Measurements from ENCODE around the gene NFIA.

Gene NFIA

DNA sequence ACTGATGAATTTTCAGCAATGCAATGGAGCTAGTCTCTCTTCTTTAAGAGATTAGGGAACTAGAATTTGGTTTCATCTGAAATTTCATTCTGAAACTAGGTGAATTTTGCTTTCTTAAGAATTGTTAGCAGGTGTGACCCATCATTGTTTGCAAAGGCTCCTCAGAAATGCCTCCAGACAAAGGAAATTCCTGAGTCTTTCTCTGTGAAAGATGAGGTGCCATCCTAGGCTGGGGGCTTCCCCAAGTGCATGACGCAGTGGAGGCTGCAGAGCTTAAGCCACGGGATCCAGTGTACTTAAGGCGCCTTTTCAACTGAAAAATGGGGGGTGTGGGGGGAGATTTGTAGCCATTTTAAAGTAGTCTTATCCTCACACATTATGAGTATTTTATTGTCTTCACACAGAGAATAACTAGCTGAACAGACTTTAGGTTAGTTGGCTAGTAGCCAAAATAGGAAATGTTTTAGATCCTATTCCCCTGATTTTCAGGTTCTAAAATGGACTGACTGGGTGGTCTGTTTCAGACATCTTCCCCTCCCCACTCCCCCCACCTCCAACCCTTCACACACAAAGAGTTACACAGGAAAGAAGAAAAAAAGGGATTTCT lies 202.0 kb downstream of the NFIA start:
- DNase-seq (ENCODE audit: low read depth) = no peak
- TF ChIP-seq, protein P1, sequence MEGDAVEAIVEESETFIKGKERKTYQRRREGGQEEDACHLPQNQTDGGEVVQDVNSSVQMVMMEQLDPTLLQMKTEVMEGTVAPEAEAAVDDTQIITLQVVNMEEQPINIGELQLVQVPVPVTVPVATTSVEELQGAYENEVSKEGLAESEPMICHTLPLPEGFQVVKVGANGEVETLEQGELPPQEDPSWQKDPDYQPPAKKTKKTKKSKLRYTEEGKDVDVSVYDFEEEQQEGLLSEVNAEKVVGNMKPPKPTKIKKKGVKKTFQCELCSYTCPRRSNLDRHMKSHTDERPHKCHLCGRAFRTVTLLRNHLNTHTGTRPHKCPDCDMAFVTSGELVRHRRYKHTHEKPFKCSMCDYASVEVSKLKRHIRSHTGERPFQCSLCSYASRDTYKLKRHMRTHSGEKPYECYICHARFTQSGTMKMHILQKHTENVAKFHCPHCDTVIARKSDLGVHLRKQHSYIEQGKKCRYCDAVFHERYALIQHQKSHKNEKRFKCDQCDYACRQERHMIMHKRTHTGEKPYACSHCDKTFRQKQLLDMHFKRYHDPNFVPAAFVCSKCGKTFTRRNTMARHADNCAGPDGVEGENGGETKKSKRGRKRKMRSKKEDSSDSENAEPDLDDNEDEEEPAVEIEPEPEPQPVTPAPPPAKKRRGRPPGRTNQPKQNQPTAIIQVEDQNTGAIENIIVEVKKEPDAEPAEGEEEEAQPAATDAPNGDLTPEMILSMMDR (conservative IDR thresholded peaks at IDR 0.05; ENCODE audit: low read depth, low read length) = no peak
- H3K4me3 ChIP-seq (ENCODE audit: low read depth, low read length) = no peak overlapping the region

DNA sequence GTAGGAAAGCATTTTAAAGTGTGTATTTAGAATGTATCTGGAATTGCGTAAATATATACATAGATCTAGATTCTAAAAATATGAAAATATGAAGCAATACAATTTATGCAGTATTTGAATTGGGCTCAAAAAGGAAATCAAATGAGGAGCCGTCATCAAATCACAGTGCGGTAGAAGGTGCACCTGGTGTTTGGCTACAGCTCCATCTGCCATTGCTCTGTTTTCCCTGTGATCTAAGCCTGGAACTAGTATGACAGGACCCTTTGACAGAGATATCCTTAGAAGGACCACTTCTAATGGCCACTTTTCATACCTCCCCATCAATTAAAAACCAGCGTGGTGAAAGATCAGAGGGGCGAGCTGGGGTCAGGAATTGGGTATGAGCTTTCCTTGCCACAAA lies 202.6 kb downstream of the NFIA start:
- TF ChIP-seq, protein P1 (conservative IDR thresholded peaks at IDR 0.05; ENCODE audit: low read depth, low read length) = no peak
- no peak overlapping the region for H3K4me3 ChIP-seq (ENCODE audit: low read depth, low read length)

DNA sequence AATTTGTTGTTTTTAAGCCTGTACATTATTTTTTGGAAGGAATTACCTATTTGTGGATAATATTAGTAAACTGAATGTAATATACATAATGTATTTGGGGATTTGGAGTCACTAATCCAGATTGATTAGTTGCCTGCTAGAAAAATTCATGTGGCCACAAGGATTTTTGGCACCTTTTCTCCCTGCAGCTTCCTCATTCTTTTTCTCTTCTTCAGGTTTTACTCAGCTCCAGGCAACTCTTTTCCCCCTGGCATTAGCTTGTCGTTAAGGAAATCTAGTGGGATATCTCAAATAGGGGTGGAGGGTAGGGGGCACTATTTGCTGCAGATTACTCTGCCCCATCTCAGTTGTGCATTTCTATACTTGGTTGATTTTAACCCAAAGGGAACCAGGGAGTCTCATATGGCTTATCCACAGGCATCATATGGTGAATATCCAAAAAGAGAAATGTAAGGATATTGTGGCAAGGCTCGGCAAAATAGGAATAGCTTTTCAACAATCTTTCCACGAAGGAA lies 203.1 kb downstream of the NFIA start:
- DNase-seq (ENCODE audit: low read depth) = no peak
- TF ChIP-seq, protein P1 (conservative IDR thresholded peaks at IDR 0.05; ENCODE audit: low read depth, low read length) = no peak
- H3K4me3 ChIP-seq (ENCODE audit: low read depth, low read length) = no peak overlapping the region

More for the DNA sequence above, 202.6 kb downstream of the NFIA start:
- no peak for DNase-seq (ENCODE audit: low read depth)

DNA sequence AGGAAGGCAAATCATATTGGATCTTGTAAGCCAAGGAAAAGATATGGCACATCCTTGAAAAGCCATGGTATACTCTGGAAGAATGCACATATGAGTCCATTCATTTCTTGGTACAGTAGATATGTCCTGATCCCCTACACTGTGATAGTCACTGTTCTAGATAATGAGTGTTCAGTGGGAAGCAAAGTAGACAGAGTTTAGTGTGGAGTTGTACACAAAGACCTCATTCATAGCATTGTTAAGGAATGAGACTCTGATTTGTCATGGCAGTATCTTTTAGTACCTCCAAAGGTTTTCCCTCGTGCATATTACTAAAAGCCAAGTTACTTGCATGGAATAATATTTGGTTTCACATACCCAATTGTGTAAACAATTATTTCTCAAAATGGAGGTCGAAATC lies 204.7 kb downstream of the NFIA start:
- TF ChIP-seq, protein P1 (conservative IDR thresholded peaks at IDR 0.05; ENCODE audit: low read depth, low read length) = no peak
- peak; percentile 56 for DNase-seq (ENCODE audit: low read depth)
- no peak overlapping the region for H3K4me3 ChIP-seq (ENCODE audit: low read depth, low read length)

DNA sequence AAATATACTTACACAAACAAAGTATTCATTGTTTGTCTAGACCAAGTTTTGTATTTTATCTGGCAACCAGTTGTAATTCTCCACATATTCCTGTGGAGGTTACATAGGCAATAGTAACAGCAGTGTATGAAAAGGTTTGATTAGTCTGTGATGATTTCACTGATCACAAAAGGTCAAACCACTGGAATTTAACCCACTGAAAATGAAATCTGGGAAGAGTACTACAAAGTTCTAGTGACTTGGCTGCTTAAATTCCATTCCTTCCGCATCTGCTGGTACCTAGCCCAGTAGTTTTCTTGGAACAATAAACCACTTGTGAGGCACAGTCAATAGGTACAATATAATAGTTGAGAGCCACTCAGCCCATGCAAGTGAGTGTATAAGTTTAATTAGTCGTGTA lies 205.4 kb downstream of the NFIA start:
- TF ChIP-seq, protein P1 (conservative IDR thresholded peaks at IDR 0.05; ENCODE audit: low read depth, low read length) = peak; percentile 8
- DNase-seq (ENCODE audit: low read depth) = peak; percentile 97
- H3K4me3 ChIP-seq (ENCODE audit: low read depth, low read length) = no peak overlapping the region

DNA sequence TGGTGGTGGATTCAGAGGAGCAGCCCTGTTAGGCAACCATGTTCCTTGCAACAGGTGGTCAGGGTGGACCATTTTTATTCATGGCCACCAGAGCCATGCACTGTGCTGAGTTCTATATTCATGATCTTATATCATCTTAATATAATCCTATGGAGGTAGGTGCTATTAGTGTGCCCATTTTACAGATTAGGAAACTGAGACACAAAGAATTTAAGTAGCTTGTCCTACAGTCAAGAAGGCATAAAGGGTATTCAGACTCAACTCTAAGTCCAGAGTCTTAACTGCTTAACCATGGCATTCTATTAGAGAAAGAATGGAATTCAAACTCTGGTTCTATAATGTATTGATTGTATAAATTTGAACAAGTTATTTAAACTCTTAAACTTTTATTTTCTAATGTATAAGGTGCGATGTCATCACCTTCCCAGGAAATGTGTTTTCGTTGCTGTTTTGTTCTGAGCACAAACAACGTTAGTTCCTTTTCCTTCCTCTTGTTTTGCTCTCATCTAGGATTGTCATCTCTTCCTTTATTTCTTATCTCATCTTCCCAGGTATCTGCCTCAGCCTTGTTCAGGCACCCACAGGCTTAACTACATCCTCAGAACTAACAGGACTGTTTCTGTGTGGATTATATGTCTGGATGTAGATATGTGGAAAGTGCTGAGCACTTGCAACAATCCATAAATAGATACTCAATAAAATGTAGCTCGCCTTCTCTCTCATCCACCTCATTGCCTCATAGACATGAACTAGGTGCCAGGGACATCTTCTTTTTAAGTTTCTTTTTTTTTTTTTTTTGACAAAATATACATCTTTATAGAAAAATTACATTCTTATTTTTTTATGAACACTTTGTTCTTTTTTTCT lies 207.1 kb downstream of the NFIA start:
- TF ChIP-seq, protein P1 (conservative IDR thresholded peaks at IDR 0.05; ENCODE audit: low read depth, low read length) = no peak
- H3K4me3 ChIP-seq (ENCODE audit: low read depth, low read length) = no peak overlapping the region
- DNase-seq (ENCODE audit: low read depth) = no peak

Data from choroid plexus epithelial cell (primary cell).